HG03432 (cell line): Measurements from ENCODE around the gene NEGR1.

Experiments used
- ATAC-seq: cut with Tn5 transposase; IDR thresholded peaks from one replicate; pipeline ENCODE4 v1.9.1; 2021; ENCODE audit warnings: mild to moderate bottlenecking, moderate library complexity; ENCODE audit not compliant: unreplicated experiment

NEGR1 gene

DNA sequence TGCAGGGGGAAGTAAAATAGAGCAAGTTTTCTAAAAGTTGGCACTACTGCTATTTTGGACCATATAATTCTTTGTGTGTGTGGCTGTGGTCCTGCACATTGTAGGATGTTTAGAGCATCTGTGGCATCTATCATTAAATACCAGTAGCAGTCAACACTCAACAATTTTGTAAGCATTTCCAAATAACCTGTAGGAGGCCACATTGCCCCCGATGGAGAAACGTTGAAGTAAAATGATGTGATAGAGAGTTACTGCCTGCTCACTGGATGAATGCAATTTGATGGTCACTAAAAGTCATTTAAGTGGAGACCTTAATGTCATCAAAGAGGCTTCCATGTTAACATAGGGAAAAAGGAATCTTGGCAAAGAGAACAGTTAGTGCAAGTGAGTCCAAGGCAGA is 560.8 kb downstream of the NEGR1 start:
- ATAC-seq: no peak

GRCh38 chr1:71719330-71719729 is 563.0 kb downstream of the NEGR1 start:
- ATAC-seq: no peak

GRCh38 chr1:71717186-71717585 is 565.2 kb downstream of the NEGR1 start:
- ATAC-seq: no peak

DNA sequence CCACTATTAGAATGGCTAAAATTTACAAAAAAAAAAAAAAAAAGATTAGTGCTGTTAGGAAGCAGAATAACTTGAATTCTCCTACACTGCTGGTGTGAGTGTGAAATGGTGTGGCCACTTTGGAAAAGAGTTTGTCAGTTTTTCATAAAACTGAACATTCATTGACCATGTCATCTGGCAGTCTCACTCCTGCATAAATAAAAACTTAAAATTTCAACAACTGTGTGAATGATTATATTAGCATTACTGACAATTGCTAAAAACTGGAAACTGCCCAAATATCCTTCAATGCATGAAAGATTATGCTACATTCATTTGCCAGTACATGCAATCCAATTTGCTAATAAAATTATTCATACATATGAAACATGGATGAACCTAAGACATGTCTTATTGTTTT is 570.9 kb downstream of the NEGR1 start:
- no peak for ATAC-seq

DNA sequence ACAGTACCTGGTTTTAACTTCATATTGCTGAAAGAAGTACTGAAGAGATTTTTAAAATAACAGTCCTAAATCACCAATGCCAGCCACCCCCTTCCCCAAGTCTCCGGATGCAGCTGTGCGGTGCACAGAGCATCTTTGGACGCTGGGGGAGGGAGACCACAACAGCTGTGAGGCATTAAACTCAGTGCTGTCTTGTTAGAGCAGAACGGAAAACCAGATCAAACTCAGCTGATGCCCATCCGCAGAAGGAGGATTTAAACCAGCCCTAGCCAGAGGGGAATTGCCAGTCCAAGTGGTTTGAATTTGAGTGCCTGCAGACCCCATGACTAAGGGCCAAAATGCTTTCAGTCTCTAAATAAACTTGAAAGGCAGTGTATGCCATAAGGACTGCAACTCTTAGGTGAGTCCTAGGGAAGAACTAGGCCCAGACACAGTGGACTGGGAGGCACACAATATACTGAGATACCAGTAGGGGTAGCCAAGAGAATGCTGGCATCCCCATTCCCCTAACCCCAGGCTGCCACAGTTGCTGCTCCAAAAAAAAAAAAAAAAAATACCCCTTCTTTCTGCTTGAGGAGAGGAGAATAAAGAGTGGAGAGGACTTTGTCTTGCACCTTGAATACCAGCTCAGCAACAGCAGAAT is 576.2 kb downstream of the NEGR1 start:
- peak; percentile 72 for ATAC-seq

- ATAC-seq: no peak
These were observed 584.2 kb downstream of the NEGR1 start for GRCh38 chr1:71698186-71698585.

GRCh38 chr1:71695821-71696220 is 586.5 kb downstream of the NEGR1 start:
- no peak for ATAC-seq

DNA sequence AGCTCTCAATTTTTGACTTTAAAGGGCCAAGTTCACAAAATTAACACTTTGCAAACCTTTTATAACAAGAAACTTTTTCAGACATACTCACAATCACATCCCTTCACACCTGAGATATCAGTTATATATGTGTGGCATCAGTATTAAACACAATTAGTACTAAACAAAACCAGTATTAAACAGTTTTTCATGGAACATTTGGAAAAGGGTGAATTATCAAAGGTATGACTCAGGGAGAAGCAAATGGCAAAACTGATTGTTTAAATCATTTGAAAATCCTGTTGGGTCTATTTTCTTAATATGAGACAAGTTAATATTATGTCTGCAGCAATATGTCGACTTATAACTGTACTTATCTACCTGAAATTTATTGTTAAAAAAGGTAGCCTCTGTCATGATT is 587.3 kb downstream of the NEGR1 start:
- no peak for ATAC-seq

DNA sequence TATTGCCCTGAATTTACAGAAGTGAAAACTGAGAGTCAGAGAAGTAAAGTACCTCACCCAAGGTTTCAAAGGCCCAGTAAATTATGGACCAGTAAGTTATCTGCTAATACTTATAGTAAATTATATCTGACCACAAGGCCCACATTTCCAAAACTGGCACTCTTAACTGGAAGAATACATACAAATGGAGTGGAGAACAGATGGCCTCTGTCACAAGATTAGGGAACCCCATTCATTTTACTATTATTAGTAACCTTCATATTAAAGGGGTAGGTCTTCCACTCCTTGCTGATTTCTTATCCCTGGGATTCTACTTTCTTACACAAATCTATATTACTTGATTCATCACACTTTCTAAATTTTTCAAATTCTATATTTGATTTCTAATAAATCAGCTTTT is 588.8 kb downstream of the NEGR1 start:
- ATAC-seq: no peak

GRCh38 chr1:71689635-71690034 is 592.7 kb downstream of the NEGR1 start:
- no peak for ATAC-seq

DNA sequence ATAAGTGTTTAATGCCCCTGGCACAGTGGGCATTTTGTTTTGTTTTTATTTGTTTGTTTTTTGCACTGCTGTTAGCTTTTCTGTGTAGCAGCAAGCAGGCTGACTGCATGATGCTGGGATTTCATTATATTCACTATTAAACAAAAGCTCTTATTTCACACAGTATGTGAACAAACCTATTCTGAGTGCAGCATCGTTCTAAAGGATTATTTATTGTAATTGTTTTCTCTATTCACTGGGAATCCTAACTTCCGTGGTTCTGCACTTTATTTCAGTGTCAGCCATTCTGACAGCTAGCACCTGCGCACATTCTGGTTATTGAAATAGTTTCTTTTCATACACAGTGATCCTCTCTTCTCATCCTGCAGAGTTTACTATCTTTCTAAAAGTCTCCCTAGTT is 595.0 kb downstream of the NEGR1 start:
- no peak for ATAC-seq

DNA sequence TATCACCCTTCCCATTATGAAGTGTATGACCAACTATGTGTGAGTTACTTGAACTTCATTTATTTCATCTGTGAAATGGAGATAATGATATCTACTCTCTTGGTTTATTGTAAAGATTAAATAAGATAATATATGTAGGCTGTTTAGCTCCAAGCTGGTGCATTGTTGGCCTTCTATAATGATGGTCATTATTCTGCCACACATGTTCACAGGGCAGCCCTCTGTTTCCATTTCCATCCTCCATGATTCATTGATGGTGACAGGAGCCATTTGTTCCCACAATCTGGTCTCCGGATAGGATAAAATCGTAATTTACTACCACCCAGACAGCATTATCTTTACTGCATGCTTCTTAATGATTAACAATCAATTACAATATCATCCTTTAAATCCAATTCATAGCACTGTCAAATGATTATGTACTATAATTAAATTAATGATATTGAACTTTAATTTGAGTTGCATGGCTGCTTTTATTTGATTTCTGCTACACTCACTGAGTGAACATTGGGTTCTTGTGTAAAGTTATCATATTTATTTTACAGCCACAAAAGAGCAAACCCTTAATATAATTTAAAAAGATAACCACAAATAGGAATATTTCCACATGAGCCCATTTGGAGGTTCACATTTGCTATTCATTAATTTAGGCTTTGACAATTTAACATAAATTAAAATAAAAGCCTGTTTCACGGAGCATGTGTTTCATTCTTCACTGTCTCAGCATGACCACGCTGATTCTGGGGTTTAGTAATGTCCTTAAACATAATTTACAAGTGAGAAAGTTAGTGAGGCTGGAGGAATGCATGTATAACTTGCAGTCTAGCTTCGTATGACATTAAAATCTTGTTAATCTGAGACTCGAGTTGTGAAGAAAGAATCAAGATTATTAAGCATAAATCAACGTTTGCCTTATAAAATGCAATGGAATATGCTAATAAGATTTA is 605.1 kb downstream of the NEGR1 start:
- no peak for ATAC-seq

DNA sequence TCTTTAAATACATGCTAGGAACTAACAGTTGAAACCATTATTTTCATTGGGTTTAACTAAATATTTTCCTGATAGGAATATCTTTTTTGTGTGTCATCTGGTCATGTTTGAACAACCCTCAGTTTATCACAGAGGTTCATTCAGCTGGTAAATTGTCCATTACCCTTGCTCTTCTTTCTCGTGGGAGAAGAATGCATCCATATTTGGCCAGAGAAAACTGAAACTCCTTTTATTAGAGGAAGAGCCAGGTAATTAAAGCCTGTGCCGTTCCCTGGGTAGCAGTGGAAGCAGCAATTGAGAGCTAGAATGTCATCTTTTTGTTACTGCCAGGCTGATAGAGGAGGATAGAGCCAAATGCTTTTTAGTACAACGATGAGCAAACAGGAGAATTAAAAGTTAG is 614.3 kb downstream of the NEGR1 start:
- no peak for ATAC-seq

DNA sequence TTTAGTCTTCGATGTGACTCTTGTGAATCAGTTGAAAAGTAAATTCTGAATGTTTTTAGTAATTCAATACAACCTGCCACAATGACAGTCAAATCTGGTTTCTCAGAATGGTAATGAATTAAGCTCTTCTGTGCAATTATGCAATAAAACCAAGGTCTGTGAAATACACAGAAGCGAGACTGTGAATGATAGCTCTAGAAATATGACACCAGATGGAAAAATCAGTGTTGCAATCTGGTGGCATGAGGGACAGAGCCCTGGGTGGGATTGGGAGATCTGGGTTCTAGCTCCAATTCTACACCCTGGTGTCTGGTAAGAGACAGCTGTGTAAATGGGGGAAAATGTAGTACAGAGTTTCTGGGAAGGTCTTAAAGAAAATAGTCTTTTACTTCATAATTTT is 615.1 kb downstream of the NEGR1 start:
- ATAC-seq: no peak

DNA sequence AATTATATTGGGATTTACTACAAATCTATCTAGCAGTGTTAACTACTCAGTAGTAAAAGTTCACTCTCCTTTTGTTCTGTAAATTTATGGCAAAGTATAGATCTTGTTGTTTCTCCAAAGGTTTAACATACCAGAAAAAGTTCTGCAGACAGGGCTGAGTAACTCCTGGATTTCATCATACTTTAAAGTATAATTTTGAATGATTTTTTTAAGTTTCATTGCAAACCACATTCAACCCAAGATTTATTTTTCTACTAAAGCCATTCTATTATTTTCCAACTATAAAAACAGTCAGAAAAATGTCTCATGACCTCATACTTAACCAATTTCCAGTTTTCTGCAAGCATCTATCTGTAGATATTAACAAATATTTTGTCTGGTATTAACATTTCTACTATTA is 615.7 kb downstream of the NEGR1 start:
- no peak for ATAC-seq

GRCh38 chr1:71660411-71660810 is 621.9 kb downstream of the NEGR1 start:
- no peak for ATAC-seq

DNA sequence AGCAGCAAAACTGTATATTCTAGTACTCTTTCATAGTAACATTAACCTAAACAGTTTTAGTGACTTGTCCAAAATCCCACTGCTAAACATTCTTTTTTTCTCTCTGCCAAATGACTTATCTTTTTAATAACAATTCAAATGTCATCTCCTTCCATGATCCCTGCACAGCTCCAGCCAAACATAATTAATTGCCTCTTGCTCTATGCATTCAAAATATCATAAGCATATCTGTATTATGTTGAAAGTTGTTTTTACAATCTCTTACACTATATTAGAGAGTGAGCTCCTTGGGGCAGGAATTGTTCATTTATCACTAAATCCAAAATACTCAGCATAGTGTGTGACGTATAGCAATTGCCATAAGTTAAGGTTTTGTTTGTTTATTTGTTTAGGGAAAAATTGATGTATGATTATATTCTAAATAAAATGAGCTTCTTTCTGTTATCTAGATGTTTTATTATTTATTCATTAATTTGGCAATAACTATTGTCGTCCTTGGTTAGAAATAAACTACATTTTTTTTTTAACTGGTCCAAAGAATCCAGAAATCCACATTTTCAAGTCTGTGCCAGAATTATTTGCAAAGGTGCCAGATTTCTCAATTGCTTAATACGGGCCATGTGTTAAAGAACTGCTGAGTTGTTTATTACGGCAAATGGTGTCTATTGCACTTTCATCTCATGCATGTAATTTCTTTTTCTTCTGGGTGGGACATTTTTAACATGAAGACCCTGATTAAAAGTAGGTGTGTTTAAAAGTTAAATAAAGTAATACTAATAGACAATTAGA is 624.3 kb downstream of the NEGR1 start:
- ATAC-seq: no peak

- no peak for ATAC-seq
These were observed 625.4 kb downstream of the NEGR1 start for GRCh38 chr1:71656902-71657301.

GRCh38 chr1:71655604-71656003 is 626.7 kb downstream of the NEGR1 start:
- ATAC-seq: no peak

DNA sequence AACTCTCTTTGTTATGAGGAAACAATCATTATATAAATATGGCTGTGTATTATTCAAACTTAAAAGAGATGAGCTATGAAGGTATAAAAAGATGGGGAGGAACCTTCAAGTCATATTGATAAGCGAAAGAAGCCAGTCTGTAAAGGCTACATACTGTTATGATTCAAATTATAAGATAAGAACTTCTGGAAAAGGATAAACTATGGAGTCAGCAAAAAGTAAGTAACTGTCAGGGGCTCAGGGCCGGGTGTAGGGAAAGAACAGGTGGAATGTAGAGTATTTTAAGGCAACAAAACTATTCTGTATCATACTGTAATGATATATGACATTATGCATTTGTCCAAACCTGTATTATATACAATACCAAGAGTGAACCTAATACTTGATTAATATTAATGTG is 628.4 kb downstream of the NEGR1 start:
- no peak for ATAC-seq

DNA sequence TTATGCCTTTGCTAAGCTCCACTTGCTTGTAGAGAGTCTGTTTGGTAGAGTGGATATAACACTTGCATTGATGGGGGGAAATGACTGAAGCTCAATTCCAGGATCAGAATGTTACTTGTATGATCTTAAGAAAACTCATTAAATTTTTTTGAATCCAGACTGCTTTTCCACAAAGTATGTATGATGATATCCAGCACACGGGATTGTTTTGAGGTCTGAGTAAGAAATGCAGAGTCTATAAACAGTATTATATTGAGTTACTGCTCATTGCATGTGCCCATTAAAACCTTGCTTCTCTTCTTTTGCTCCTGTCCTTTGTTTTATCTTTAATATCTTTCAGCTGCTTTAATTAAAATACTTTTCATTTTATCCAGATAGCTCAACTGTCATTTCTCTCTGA is 631.1 kb downstream of the NEGR1 start:
- ATAC-seq: no peak

- ATAC-seq: no peak
These were observed 632.2 kb downstream of the NEGR1 start for GRCh38 chr1:71650119-71650518.
